GM15510 (cell line): ENCODE results near the gene PER1.

Experiments used
- POLR2A ChIP-seq: IDR thresholded peaks from 3 replicates; pipeline ENCODE4 v1.6.1; 2011; ENCODE audit warnings: borderline replicate concordance; ENCODE audit not compliant: insufficient read length; ENCODE audit errors: extremely low read depth

PER1 gene, protein sequence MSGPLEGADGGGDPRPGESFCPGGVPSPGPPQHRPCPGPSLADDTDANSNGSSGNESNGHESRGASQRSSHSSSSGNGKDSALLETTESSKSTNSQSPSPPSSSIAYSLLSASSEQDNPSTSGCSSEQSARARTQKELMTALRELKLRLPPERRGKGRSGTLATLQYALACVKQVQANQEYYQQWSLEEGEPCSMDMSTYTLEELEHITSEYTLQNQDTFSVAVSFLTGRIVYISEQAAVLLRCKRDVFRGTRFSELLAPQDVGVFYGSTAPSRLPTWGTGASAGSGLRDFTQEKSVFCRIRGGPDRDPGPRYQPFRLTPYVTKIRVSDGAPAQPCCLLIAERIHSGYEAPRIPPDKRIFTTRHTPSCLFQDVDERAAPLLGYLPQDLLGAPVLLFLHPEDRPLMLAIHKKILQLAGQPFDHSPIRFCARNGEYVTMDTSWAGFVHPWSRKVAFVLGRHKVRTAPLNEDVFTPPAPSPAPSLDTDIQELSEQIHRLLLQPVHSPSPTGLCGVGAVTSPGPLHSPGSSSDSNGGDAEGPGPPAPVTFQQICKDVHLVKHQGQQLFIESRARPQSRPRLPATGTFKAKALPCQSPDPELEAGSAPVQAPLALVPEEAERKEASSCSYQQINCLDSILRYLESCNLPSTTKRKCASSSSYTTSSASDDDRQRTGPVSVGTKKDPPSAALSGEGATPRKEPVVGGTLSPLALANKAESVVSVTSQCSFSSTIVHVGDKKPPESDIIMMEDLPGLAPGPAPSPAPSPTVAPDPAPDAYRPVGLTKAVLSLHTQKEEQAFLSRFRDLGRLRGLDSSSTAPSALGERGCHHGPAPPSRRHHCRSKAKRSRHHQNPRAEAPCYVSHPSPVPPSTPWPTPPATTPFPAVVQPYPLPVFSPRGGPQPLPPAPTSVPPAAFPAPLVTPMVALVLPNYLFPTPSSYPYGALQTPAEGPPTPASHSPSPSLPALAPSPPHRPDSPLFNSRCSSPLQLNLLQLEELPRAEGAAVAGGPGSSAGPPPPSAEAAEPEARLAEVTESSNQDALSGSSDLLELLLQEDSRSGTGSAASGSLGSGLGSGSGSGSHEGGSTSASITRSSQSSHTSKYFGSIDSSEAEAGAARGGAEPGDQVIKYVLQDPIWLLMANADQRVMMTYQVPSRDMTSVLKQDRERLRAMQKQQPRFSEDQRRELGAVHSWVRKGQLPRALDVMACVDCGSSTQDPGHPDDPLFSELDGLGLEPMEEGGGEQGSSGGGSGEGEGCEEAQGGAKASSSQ (N-terminal part only)

DNA sequence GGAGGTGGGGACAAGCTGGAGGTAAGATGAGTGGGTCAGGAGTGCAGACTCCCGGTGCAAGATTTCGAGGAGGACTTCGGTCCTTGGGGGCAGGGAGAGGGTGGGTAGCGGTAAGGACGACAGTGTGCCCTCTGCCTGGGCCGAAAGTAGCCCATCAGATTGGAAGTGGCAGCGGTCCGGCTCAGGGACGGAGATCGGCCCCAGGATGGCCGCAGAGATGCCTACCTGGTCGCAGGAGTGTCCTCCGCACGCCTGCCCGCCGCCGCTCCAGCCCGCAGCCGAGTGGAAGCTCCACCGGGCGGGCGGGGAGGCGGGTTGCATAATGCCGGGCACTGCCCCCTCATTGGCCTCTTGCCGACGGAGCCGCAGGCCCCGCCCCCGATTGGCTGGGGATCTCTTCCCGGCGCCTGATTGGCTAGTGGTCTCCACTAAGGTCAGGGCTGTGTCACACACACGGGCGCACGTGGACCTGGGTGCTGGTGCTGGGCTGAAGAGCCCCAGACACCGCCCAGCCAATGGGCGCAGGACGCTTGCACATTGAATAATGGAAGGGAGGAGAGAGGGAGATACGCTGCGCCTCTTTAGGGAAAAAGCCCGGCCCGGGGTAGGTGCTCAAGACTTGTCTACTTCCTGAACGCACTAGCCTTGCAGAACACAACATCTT, at the start of gene PER1:
TSS of gene PER1 (minus strand) at position 293 of the 664 bp plus-strand sequence. CDS start 1,698 bp downstream, outside the sequence.
- peak; percentile 84 for TF ChIP-seq POLR2A

DNA sequence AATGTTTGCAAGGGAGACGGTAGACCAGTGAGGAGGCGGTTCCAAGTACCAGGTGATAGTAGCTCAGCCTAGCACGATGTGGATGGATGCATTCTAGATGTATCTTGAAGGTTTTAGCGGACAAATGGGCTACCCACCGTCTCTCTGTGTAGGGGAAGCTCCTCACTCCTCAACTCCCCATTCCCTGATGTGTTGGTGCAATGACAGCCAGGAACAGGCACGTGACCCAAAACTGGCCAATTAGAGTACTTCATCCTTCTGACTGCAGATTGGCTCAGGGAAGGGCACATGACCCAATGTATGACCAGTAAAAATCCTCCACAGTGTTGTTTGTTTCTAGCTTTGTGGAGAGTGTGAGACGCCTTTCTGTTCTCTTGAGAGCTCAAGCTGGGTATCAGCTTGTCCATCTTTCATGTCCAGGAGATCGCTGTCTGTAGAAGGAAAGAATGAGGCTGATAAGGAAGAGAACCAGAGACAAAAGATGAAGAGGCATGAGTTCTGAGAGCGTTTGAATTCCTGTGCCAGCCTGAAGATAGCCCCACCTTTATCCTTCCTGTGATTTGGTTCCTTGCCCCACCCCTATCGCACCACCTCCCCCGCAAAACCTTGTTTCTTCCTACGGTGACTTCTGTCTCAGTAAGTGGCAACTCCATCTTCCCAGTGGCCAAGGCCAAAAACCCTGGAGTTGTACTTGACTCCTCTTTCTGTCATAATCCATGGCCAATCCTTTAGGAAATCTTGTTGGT, 40.0 kb upstream of the PER1 start:
- peak; percentile 57 for TF ChIP-seq POLR2A

DNA sequence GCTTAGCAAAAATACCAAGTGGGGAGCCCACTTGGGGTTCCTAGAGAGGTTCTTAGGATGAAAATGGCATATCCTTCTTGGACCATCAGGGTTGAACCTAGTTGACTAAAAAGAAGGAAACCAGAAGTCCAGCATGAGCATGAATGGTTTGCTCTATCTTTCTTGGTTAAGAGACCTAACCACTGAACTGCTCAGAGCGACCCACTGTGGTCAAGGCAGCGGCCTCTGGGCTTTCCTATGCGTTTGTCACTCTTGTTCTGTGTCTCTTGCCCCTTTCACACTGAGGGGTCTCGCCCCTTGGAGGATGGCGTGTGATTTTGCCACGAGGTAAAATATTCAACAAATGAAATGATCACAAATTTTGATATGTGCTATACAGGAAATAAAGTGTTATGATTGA, 38.3 kb upstream of the PER1 start:
- no peak for TF ChIP-seq POLR2A

DNA sequence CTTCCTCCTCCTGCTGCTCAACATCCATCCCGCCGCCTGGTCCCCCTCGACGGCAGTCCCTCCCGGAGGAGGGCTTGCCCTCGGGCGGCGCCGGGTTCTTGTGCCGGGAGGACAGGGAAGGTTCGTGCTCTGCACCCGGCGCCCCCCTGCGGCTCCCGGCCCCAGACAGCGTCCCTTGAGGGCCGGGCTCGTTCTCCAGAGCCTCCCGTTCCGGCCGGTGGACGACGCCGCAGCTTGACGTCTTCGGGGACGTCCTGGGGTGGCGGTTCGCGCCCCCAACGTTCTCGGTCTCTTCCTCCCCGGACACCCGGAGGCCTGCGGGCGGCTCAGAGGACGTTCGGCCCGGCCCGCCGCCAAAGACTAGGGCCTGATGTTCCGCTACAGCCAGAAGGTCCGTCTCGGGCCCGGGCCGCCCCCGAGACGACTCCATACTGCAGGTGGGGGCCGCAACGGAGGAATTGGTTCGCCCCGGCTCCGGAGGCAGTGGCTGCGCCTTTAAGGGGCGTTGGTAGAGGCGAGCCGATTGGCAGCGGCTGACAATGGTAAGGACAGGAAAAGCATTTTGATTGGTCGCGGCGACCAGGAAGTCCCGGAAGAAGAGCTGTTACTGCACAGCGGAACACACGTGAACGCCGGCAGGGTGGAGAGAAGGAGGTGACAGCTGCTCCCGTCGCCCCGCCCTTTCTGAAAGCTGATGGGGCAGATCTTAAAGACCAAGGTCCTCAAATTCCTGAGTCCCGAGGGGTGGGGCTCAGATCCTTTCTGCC, 37.7 kb upstream of the PER1 start, which contains the start of gene BORCS6:
TSS of gene BORCS6 (minus strand) at position 470 of the 767 bp plus-strand sequence. CDS start at position 430, 40 bp downstream.
- peak; percentile 74 for TF ChIP-seq POLR2A

DNA sequence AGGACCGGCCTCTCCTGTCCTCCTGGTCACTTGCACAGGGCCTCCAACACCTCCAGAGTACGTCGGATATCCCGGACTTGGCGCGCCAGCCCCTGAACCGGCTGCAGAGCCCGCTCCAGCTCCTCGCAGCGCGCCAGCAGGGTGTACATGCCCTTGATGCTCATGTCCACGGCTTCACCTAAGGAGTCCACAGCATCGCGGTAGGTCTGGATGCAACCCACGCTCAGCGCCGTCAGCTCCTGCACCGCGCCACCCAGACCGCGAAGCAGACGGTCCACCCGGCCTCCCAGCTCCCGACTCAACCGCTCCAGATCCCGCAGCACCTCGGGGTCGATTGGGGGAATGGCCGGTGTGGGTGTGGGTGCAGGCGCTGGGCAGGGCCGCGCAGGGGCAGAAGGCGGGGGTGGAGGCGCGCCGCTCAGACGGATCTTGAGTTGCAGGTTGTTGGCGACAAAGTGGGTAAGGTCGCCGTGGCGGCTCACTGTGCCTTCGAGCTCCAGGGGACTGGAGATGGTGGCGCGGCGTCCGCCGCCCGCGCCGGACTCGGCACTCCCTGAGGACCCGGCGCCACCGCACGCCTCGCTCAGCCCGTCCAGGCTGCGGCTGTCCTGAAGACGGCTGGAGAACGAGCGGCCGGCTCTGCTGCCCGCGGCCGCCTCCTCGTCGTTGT, 37.0 kb upstream of the PER1 start:
- no peak for TF ChIP-seq POLR2A

DNA sequence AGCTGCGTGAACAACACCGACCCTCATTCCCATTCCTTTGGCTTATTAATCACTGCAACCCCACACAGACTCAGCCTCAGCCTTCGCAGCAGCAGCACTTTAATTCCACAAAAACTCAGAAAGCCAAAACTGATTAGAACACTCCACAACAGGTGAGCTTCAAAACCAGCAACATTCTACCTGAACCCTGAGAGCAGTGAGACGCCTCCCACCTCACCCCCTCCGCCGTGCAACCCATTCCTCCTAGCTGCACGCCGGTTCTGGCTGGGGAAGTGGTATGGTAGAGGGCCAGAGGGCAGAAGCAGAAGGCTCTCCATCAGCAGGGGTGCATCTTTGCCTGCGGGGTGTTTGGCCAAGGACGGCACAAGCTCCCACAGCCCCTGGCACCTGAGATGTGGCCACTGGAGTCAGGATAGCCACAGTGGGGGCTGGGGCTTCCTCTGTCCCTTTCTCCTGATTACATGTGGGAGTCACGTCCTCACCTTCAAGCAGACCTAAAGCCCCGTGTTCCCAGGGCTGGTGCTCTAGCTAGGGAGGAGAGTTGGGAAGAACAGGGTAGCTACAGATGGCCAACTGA, 36.1 kb upstream of the PER1 start:
- TF ChIP-seq POLR2A: no peak

DNA sequence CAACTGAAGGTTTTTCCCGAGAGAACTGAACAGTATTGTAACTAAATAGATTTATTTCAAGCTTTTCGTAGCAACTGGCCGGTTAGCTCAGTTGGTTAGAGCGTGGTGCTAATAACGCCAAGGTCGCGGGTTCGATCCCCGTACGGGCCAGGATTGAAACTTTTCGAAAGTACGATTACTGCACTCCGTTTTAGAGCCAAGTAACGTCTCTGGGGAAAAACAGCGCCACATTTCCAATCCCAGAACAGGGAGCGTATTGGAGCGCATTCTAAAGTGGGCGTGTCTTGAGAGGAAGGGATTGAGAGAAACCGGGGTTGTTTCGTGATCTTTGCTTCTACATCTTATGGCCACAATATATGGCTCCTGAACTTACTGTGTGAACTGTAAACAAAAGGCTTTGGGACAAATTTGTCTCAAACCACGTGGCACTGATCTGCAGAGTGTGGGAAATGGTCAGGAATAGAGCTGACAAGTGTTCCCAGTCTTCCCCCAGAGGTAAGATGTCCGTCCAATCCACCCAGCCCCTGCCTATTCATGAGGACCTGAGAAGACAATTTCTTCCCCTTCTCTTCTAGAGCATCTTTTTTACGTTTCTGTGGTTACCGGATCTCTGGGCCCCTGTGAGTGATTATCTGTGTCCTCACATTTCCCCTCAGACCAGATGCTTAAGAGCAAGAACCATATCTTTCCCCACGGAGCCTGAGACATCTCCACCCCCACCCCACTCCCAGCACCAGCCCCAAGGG, 35.5 kb upstream of the PER1 start:
- TF ChIP-seq POLR2A: peak; percentile 19

DNA sequence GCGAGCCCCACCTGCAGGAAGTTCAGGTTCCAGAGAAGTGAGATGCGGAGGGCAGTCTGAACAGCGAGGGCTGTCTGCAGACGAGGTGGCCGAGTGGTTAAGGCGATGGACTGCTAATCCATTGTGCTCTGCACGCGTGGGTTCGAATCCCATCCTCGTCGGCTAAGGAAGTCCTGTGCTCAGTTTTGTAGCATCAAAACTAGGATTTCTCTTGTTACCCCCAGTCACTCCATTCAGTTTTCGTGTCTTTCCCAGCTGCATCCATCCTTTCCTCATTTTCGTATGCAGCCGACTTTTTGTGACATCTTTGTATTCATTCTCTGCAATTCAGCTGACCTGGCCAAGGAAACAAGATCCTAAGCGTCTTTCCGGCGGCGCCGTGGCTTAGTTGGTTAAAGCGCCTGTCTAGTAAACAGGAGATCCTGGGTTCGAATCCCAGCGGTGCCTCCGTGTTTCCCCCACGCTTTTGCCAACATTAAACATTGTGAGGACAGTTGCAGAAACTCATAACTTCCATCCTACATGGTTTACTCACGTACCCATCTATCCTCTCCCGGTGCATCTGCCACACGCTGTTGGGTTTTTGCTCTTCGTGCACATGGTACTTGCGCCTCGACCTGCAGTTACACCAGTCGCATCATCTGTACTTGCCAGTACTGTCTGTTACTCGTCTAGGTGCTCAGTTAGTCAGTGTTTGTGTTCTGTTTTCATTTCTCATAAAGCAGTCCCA, 34.7 kb upstream of the PER1 start:
- no peak for TF ChIP-seq POLR2A

DNA sequence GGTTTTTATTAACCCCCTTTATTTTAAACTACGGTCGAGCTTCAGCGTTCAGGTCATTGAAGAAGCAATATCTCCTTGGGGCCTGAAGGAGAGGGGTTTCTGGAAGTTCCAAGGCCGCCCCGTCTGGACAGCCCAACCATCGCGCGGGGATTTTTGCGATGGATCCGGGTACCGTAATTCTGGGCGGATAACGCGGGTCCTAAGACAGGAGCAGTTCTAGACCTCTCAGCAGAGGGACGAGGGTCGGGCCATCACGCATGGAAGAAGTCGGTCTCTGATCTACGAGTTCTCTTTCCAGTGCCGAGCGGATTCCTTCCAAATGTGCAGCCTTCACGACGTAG, 34.2 kb upstream of the PER1 start:
- peak; percentile 13 for TF ChIP-seq POLR2A

DNA sequence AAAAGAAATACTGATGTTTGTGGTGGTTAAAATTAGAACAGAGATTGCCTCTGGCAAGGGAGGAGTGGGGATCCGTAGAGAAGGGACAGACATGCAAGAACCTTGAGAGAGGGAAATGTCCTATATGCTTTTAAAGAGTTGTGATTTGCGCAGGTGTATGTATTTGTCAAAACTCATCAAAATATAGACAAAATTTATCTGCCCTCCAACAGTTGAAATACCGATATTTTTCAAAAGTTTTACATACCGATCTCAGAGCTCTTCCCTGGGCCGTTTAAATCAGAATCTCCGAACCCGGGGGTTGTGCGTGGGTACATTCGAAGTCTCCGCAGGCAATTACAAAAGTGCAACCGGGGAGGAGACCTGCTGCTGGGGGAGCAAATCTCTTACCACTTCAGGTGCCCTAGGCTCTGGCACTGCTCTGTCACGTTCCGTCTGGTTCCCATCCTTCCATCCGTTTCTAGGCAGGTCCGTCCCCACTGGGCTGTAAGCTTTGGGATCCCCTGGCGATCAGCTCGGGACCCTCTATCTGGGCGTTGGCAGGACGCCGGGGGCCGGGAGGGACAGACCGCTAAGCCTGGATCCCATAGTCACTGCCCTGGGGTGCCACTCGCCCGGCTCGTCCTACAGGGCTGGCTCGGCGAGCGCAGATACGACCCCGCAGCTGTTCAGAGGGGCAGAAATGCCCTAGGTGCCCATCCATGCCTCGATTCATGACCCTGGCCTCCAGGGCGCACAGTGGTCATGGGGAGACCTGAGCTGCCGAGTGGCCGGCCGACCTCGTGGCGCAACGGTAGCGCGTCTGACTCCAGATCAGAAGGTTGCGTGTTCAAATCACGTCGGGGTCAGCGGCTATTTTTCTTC, 33.6 kb upstream of the PER1 start:
- TF ChIP-seq POLR2A: peak; percentile 43
